HG03175 (cell line): ENCODE data around the gene FH.

ENCODE experiments used
- ATAC-seq: cut with Tn5 transposase; IDR thresholded peaks from one replicate; pipeline ENCODE4 v1.9.1; 2021; ENCODE audit warnings: mild to moderate bottlenecking, moderate library complexity; ENCODE audit not compliant: unreplicated experiment

Gene FH

DNA sequence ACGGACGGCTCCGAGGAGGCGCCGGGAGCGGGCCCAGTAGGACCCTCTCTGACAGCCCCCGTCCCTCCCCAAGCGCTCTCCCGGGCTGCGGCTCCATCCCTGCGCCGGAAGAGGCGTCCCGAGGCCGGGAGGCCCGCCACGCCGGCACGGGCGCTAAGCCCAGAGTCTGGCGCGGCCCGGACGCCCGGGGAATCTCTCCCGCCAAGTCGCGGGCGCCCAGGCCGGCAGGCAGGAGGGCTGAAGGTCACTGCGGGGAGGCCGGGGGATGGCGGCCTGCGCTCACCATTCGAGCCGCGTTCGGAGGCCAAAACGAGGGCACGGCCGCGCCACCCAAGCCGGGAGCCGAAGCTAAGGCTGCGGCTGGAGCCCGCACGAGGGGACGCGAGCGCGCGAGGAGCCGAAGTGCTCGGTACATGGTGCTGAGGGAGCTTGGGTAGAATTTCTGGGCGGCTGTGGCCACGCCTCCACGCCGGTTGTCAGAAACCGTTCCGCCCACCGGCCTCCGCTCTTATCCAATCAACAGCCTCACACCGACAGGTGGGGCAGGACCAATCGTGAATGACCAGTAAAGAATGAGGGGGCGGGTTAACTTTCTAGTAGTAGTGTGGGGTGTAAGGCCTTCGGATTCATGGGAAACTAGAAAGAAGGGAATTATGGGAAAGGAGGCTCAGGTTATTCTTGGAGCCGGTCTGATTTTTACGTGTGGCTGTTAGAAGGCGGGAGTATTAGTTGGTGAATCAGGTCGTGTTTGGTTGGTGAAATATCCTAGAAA is at the start of gene FH:
FH (minus strand) TSS at position 448 of the 772 bp plus-strand sequence; CDS start at position 415, 33 bp downstream.
- peak; percentile 97 for ATAC-seq

DNA sequence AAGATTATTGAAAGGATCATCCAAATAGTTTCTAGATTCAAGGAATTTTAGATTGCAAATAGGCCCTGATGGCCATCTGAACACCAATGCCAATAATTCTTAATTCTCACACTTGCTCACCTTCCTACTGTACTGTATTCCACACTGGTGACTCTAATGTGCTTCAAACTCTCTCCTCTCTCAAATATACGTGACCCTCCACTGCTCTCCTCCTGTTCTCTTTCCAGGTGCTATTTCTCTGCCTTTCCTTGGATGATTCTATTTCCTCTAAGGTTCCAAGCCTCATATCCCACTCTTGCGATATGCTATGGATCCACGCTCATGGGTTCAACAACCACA is 41.3 kb upstream of the FH start:
- no peak for ATAC-seq

DNA sequence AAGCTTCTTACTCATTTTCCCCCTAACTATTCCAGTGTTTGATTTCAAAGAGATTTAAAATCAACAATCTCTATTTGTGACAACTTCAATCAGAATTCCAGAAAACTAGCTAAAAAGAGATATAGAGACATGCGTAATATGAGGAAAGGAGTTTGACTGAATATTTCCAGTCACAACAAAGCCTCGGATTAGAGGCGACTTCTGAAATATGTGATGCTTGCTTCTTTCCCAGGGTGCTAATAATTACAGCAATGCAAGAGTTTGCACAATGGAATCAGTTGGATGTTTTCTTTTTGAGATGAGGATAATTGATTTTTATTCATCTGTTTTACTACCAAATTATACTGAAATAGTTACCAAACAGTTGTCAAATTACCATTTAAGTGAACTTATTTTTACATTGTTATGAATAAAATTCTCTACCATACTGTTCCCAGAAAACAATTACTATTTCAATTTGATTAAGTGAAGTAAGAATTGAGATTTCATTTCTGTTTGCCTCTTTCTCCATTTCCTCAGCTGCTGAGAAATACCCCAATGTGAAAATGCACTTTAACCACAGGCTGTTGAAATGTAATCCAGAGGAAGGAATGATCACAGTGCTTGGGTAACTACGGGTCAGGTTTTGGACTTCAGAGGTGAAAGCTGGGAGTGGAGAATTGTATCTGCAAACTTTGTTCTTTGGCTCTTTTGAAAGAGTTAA is 40.7 kb upstream of the FH start:
- ATAC-seq: no peak

DNA sequence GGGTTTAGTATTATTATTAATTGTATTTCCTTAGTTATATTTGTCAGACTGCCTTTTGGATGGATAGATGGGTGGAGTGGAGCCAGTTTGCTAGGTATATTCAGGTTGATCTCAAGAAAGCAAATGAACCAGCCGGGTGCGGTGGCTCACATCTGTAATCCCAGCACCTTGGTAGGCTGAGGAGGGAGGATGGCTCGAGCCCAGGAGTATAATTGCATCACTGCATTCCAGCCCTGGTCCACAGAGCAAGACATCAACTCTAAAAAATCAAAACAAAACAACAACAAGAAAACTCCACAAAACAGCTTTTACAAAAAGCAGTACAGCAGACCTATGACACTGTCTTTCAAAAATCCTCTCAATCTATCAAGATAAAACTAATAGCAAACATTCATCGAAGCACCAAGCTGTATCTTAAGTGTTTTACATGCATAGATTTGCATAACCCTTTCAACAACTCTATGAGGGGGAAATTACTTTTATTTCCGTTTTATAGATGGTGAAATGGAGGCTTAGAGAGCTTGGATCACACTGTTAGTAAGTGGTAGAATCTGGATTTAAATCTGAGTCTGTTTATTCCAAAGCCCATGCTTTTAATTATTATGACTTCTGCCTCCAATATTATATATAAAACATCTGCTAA is 38.1 kb upstream of the FH start:
- no peak for ATAC-seq

DNA sequence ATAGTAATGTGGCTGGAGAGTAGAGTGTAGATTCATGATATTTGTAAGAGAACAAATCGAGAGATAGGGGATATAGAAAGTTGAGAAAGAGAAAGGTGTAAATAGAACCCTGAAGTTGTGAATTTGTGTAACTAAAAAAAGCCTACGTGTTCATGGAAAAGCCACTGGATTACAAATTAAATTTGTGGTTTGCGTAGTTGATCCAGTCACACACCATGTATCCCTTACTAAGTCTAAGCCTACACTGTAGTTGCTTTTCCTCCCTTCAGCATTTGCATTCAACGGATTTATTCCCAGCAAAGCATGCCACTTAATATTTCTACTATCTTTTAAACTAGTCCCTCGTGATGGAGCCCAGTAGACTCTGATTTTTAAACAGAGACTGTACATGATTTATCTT is 37.5 kb upstream of the FH start:
- no peak for ATAC-seq

DNA sequence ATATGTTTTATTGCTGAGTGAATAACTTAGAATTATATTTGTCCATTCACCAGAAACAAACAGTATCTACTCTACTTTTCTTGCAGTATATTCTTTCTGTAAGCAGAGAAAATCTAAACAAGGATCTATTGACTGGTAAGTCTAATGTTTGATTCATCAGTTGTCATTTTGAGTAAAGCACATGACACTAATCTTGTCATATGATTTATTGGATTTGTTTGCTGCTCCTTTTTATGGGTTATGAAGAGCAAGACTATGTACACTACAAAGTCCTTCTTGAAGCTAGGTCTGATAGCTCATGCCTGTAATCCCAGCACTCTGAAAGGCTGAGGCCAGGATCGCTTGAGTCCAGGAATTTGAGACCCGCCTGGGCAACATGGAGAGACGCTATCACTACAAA is 36.0 kb upstream of the FH start:
- ATAC-seq: no peak

DNA sequence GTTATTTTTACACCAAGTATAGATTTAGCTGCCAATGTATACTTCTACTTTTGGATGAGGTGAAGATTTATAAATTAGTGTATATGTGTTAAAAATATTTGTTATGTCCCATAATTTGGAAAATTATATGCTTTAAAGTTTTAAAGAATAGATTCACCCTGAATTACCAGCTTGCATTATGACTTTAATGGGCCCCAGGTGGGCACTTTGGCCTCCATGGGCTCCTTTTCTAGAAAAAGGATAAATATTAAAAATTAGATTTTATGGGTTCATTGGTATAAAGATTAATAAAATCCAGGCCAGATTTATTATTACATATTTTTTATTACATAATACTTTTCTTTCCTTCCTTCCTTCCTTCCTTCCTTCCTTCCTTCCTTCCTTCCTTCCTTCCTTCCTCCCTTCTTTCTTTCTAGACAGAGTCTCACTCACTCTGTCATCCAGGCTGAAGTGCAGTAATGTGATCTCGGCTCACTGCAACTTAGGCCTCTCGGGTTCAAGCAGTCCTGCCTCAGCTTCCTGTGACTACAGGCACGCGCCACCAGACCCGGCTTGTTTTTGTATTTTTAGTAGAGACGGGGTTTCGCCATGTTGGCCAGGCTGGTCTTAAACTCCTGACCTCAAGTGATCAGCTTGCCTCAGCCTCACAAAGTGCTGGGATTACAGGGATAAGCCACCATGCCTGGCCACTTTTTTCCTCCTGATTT is 34.5 kb upstream of the FH start:
- ATAC-seq: no peak

DNA sequence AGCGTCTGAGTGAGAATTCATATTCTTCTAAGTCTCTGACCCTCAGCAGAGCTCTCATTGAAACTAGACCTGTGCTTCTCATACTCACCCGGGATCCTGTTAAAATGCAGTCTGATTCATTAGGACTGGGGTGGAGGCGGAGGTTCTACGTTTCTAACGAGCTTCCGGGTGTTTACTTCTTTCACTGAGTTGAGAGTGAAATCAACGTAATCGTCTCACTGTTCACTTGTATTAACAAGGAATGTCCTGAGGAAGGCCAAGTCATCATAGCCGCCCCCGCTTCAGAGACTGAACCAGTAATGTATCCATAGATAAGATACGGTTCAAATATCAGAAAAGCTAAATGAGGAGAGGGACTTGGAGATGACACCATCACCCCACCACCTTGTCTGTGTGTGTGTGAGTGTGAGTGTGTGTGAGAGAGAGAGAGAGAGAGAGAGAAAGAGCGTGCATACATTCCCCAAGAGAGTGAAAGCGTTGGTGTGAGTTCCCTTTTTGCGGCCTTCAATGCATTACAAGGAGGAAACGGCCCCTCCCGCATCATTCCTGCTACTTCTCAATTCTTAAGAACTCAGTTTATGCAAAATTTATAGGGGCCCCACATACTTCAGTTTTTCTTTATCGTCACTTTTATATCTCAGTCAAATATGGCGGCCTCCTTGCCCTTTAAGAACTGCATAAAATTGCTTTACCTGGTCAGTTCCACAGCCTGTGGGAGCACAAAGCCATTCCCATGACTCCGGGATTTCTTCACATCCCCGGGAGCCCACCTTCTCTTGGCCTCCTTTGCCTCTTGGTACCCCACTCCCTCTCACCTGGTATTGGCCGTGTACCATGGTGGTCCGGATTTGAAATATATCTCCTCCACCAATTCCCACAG is 32.4 kb upstream of the FH start:
- ATAC-seq: peak; percentile 86

DNA sequence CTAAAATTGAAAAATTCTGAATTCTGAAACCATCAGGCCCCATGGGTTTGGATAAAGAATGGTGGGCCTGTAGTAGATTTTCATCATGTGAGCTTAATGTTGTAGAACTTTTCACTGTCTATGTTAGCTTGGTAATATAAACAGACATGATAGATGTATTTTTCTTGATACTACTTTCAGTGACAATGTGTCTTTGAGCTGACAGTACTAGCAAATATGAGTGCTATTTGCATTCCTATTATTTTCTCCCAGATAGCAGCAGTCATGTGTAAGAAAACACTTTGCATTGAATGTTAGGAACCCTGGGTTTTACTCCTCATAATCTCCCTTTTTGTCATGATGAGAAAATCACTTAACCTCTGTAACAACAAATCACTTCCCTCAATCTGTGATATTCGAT is 30.8 kb upstream of the FH start:
- no peak for ATAC-seq

DNA sequence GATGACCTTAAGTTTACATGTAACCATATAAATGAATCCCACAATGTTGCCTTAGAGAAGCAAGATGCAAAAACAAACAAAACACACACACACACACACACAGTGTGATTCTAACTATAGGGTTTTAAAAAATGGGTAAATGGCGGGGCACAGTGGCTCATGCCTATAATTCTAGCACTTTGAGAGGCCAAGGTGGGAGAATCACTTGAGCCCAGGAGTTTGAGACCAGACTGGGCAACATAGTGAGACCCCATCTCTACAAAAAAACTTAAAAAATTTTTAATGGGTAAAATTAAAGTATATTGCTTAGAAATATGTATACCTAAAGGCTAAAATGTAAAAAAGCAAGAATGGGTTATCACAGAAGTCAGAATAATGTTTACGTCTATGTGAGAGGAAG is 28.5 kb upstream of the FH start:
- ATAC-seq: no peak

DNA sequence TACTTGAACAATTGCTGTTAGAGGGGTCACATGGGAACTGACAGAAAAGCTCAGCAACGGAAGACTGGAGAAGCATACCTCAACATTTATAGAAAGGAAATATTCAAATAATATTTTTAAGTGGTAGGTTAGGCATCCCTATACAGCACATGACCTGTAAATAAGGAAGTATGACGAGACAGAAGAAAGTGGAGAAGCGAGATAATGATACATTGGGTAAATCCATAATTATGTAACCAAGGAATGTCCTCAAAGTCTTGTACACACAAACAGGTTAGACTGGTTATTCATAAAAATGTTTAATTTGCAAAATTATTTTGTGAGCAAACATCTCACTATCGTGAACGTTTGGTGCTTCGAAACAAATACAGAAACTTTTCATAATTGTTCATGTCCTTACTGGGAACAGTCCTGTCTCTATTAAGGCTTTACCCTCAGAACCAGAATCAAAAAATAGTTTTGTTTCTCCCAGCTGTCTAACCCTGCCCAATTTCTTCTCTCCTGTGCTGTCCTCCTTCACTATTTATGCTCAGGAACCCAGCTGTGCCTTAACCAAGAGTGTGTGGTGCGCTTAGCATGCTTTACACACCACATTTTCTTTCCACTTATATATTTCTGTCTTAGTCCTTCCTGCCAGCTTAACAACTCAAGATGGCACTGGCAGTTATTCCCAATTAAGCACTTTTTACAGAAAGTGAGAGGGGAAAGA is 22.8 kb upstream of the FH start:
- no peak for ATAC-seq

DNA sequence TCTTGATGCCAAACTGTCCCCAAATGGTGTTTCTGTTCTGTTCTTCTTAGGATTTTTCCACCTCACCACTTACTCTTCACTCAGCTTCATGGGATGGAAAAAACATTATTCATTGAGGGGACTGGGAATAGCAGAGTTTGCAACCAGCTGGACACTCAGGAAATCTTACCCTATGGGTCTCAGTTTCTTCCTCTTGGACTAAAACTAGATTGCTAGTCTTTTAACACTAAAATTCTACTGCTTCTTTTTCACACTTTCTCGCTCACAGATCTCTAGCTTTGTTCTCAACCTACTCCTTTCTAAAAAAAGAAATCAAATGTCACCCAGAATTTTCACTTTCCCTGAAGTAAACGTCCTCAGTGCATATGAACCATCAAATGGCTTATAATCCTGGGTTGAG is 17.4 kb upstream of the FH start:
- ATAC-seq: no peak

DNA sequence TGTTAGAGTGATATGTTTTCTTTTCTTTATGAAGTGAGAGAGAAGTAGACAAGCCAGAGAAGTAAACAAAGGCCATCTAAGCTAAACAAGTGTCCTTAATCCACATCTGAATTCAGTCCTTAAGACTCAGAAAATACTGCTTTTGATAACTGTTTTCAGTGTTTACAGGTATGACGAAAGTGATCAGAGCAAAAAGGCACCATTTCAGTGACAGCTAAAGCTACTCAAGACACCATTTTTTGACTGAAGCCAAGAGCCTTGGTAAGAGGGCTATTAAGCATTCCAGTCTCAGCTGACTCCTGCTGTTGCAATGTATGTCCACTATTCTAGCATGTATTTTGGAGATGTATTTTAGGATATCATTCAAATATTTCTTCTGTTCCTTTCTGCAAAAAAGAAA is 16.7 kb upstream of the FH start:
- no peak for ATAC-seq

DNA sequence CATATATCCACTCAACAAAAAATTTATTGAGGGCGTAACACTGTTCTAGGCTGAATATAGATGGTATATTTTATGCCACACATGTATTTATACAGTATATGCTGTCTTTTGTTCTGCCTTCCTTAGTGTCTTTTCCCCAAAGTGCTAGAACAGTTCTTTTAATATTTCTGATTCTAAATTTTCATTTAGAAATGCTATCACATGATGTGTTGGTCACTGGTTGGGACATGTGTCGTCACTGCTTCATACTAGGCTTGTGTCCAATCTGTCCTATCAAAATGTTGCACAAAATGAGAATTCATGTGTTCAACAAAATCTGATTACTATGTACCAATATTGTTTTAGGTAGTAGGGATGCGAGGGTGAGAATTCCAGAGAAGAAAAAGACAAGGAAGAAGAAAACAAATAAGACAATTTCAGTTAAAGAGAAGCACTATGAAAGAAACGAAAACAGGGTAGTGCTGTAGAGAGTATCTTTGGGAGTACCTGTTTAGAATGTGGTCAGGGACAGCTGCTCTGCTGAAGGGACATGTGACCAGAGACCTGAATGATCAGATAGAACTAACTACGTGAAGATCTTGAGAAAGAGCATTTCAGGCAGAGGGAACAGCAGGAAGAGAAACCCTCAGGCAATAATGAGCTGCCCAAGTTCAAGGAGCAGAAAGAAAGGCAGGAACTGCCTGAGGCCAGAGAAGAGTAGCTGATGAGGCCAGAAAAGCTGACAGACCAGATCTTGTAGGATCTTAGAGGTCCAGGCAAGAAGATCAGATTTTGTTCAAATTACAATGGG is 14.0 kb upstream of the FH start:
- peak; percentile 30 for ATAC-seq

DNA sequence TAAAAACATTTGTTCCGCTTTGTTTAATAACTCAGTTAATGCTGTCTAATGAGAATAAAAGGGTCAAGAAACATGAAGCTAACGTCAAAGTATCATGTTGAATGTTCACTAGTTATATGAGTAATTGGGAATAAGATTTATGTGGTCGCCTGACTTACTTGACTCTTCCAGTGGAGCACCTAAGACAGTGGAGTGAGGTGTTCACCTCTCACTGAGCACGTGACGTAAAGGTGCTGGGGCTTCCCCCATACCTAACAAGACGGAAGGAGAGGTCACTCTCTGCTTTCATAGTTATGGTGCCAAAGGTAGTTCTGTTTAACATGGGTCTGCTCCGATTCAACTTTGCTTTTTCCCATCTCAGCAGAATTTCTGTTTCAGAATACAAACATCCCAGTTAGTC is 13.3 kb upstream of the FH start:
- peak; percentile 66 for ATAC-seq

DNA sequence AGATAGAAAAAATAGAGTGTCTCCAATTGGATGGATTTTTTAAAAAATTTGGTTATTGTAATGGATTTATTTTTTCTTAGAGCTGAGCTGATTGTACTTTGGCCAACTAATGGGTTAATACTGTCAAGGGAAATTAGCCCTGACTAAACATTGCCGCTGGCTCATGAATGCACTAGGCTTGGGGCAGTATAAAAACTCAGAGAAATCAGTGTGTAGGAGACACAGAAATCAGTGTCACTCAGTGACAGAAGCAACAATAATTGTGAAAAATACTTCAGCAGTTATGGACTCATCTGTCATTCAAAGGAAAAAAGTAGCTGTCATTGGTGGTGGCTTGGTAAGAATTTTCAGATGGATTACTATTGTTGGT is 12.6 kb upstream of the FH start, which contains the start of gene KMO:
KMO (plus strand) TSS at position 217 of the 370 bp plus-strand sequence; CDS start at position 284, 67 bp downstream.
- ATAC-seq: peak; percentile 34

DNA sequence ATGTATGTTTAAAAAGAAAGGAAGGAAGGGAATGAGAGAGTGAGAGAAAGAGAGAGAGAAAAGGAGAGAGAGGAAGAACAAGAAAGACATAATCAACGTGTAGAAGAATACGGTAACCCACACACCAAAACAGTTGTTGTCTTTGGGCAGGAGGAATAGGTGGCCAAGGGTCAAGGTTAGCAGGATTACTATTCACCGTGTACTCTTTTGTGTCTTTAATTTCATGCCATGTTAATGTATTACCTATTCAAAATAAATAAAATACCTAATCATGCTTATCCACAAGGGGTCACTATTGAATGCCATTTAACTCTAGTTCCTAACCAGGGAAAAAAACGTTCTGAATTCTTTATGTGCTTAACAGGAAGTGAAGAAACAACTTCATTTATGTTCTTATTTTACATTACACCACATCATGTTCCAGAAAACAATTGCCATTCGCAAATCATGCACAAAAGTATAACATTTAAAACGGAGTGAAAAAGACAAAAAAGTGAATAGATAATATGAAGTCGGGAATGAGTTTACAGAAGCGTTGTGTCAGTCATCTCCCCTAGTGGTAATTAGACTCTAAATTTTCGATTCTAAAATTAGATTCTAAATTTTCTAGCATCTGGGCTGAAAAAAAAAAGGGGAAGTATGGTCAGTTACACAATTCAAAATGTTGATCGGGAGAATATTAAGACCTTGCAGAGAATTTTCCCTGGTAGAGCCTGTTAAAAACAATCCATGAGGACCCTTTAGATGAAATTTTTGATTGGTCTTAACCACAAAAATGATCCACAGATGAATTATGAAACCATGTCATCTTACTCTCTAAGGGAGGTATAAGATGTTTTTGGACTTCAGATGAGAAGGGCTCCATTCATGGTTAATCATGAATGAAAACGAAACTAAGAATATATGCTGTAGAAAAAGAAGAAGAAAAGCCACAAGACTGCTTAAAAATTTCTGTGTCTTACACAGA is 11.9 kb upstream of the FH start:
- ATAC-seq: peak; percentile 68

DNA sequence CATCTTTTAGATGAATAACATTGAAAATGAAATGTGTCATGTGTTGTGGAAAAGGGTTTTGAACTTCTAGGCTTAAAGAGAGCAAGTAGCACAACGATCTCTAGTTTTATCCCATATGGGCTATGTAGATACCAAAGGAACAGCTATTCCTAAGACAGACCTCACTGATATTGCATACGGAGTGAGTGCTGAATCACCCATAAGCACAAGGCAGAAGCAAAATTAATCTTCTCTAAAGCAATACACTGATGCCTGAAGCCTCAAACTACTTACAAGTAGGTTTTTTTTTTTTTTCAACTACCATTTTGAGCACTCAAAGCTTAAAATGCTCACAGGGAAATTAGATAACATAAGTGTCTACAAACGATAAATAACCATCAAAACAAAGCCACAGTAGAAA is 7.6 kb upstream of the FH start:
- ATAC-seq: no peak
